ENCODE results near the gene EEFSEC. TPM values are rescaled to one million over a fixed set of nuclear protein-coding genes. Genes with fewer than 3 reads are reported as not detected.

The EEFSEC gene
- total RNA-seq, 1 donor from 2014 or later = 23.4 TPM

DNA sequence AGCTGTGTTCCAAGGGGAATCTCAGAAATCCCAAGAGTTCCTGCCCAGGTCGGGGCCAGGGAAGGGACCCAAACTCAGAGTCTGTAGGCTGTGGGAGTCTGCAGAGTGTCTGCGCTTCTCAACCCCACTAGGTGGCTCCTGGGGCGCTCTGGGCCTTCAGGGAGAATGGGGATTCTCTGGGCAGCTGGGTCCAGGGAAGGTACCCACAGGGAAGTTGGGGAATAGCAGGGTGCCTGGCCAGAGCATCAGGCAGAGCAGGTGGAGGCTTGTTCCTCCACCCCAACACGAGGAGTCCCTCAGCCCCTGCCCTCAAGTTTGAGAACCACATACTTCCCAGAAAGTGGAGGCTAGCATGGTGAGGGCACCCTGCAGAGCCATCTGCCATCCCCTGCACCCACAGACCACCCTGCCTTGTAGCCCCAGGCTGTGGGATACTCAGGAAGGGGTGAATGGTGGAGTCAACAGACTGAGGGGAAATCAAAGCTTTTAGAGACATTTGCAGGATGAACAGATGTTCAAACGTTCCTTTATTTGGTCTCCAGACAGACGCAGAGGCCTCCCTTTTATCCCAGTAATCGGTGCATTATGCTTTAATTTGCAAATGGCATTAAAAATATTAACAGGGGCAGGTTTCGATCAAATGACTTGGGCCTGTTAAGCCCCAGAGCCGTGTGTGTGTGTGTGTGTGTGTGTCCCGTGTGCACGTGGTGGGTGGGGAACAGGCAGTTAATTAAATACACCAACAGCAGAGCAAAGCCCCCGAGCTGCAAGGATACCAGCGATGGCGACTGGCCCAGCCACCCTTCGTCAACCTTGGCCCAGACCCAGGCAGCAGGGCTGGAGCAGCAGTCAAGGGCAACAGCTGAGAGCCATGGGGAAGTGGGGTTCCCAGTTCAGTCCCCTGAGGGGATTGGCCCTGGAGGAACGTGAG is 255.7 kb downstream of the EEFSEC start:
- H3K27me3 Mint-ChIP-seq (ENCODE audit: low read depth) = no peaks in the 10 kb centered on the region
- peaks cover 12% of the 10 kb centered on the region for H3K4me1 Mint-ChIP-seq
- no peaks in the 10 kb centered on the region for H3K9me3 Mint-ChIP-seq
- no peak overlapping the region for H3K27ac Mint-ChIP-seq (ENCODE audit: unreplicated experiment)
- H3K36me3 Mint-ChIP-seq (ENCODE audit: low read depth) = no peaks in the 10 kb centered on the region
- TF ChIP-seq, protein P1, sequence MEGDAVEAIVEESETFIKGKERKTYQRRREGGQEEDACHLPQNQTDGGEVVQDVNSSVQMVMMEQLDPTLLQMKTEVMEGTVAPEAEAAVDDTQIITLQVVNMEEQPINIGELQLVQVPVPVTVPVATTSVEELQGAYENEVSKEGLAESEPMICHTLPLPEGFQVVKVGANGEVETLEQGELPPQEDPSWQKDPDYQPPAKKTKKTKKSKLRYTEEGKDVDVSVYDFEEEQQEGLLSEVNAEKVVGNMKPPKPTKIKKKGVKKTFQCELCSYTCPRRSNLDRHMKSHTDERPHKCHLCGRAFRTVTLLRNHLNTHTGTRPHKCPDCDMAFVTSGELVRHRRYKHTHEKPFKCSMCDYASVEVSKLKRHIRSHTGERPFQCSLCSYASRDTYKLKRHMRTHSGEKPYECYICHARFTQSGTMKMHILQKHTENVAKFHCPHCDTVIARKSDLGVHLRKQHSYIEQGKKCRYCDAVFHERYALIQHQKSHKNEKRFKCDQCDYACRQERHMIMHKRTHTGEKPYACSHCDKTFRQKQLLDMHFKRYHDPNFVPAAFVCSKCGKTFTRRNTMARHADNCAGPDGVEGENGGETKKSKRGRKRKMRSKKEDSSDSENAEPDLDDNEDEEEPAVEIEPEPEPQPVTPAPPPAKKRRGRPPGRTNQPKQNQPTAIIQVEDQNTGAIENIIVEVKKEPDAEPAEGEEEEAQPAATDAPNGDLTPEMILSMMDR (conservative IDR thresholded peaks at IDR 0.05) = no peak
- DNase-seq (ENCODE audit: low read depth, low spot score) = no peak
- H3K4me3 Mint-ChIP-seq = no peak overlapping the region

DNA sequence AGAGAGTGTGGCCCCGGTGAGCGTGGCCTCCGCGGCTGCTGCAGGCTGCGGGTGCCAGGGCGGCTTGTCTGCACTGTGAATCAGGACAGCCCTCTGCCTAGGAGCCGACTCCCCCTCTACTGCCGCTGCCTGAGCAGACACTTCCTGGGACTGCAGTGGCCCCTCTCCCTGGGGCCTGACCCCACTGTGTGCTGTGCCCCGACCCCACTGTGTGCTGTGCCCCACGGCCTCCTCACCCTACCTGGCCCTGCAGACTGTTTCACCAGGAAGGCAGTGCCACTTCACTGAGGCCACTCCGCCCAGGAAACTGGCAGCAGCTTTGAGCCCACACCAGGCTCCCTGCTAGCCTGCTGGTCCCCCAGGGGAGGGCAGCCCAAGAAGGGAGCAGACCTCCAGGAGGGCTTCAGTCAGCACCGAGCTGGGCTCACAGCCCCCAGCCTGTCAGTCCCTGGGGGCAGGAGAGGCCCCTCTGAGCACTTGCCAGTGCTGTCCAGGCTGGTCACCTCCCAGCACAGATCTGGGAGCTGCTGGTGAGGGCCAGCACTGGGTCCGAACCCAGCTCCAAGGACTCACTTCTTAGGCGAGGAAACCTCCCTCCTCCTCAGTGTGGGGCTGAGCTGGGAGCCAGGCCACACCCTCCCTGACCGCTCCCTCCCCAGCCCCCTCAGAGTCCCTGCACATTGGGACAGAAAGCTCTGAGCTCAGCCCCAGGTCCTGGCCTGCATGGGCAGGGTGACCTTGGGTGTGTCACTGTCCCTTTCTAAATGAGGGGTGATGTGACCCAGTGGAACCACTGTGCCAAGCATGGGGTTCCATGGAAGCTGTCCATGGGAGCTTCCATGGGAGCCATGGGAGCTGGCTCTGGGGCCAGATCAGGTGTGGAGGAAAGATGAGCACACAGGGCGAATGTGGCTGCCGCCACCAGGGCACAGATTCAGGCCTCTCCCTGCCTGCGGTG is 256.6 kb downstream of the EEFSEC start:
- Mint-ChIP-seq H3K4me3 (no peak overlapping the region), H3K9me3 (no peaks in the 10 kb centered on the region), H3K36me3 (ENCODE audit: low read depth) (no peaks in the 10 kb centered on the region), H3K27ac (ENCODE audit: unreplicated experiment) (no peak overlapping the region), H3K4me1 (peaks cover 12% of the 10 kb centered on the region), H3K27me3 (ENCODE audit: low read depth) (no peaks in the 10 kb centered on the region)
- TF ChIP-seq, protein P1 (conservative IDR thresholded peaks at IDR 0.05) = no peak
- DNase-seq (ENCODE audit: low read depth, low spot score) = no peak

DNA sequence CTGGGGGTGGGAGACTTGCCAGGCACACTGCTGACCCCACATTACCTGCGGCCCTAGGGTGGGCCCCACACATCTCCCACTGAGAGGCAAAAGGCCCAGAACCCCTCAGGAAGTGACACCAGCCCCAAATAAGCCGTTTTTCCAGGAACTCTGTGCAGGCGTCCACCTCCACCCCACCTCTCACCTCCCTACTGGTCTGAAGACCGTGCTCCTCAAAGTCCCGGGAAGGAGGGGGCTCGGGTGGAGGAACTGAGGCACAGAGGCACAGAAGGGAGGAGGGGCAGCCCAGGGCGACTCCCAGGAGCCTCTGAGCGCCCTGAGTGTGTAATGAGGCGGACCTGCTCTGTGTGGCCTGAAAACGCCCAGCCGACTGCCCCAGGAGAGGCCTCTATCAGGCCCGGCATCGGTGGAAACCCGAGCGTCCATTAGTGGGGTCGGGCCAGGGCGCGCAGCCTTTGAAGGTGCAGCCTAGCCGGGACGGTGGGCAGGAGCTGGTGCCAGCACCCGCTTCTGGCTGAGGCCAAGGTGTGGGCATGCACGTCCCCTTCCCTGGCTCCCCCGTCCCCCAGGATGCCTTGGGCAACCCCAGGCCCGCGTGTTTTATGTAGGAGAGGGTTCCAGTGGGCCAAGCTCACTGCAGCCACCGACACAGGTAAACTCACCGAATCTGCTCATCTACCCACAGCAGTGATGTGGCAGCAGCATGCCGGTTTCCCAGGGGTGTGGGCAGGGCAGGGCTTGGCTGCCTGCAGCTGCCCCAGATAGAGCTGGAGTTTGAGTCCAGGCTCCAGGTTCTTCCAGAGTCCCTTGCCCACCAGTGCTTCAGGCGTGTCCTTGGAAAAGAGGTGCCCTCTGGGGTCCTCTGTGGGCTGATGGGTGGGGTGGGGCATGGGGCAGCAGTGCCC is 257.6 kb downstream of the EEFSEC start:
- TF ChIP-seq, protein P1 (conservative IDR thresholded peaks at IDR 0.05) = no peak
- no peak overlapping the region for H3K27ac Mint-ChIP-seq (ENCODE audit: unreplicated experiment)
- H3K4me3 Mint-ChIP-seq = no peak overlapping the region
- H3K9me3 Mint-ChIP-seq = no peaks in the 10 kb centered on the region
- no peaks in the 10 kb centered on the region for H3K36me3 Mint-ChIP-seq (ENCODE audit: low read depth)
- H3K4me1 Mint-ChIP-seq = peaks cover 12% of the 10 kb centered on the region
- no peak for DNase-seq (ENCODE audit: low read depth, low spot score)
- no peaks in the 10 kb centered on the region for H3K27me3 Mint-ChIP-seq (ENCODE audit: low read depth)

DNA sequence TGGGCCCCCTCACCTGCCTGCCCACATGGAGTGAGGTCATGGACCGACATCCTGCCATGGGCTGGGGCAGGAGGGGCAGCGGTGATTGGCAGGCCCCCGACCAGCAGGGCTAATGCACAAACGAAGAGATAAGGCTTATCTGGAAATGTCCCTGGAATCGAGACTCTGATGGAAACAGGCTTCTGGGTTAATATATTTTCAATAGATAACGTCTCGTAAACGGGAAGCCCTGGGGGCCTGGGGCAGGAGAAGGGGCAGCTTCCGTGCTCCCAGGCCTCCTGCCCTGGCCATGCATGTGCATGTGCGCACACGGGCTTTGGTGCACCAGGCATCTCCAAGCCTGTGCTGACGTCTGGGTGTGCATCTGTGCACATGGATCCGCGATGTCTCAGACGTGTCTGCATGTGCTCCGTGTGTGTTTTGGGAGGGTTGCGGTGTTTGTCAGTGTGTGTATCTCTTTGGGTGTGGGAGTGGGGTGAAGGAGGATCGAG is 258.3 kb downstream of the EEFSEC start:
- Mint-ChIP-seq H3K27me3 (ENCODE audit: low read depth) (no peaks in the 10 kb centered on the region), H3K9me3 (no peaks in the 10 kb centered on the region), H3K27ac (ENCODE audit: unreplicated experiment) (peak overlapping the region; percentile 45), H3K36me3 (ENCODE audit: low read depth) (no peaks in the 10 kb centered on the region), H3K4me3 (no peak overlapping the region), H3K4me1 (peaks cover 12% of the 10 kb centered on the region)
- DNase-seq (ENCODE audit: low read depth, low spot score) = no peak
- TF ChIP-seq, protein P1 (conservative IDR thresholded peaks at IDR 0.05) = no peak
